Endothelial cell of umbilical vein (primary cell): ENCODE measurements around the gene PPP1CB. TPM values are rescaled to one million over a fixed set of nuclear protein-coding genes. Genes with fewer than 3 reads are reported as not detected.

ENCODE experiments used
- BruUV-seq: library from RNA; stranded (reverse); fragments of 400-500 nt; replicated peaks from 2 replicates; lab custom pipeline; 2021; lab: Mats Ljungman, UMichigan
- CTCF ChIA-PET: fragments of 300-600, 350-600 bp; sonication (Branson Sonifier 250); formaldehyde crosslinking; loops from one replicate; lab custom pipeline; 2021; ENCODE audit warnings: antibody characterized with exemption, inconsistent platforms; lab: Charles Lee
- POLR2A ChIA-PET: fragments of 300-600, 350-600 bp; sonication (Branson Sonifier 250); formaldehyde crosslinking; loops from one replicate; lab custom pipeline; 2021; ENCODE audit warnings: antibody characterized with exemption, inconsistent platforms; lab: Charles Lee
- DNase-seq: peaks from one replicate; pipeline ENCODE4 v3.0.0-alpha.2; 2011; ENCODE audit warnings: low read depth, low spot score
- FAIRE-seq: peaks from 2 replicates; lab custom pipeline; 2011; peaks lifted over from hg19 to GRCh38; lab: Jason Lieb, UNC
- H2AFZ ChIP-seq: 2 replicates; pipeline ENCODE4 v1.6.0; 2012; ENCODE audit warnings: low read depth, low read length, control low read depth, inconsistent platforms
- H3K27ac ChIP-seq: 2 replicates; pipeline ENCODE4 v1.5.1; 2011; ENCODE audit warnings: low read depth, mild to moderate bottlenecking, control low read depth, low read length, moderate library complexity; ENCODE audit not compliant: insufficient read depth
- H3K27me3 ChIP-seq, 2 experiments: 2 replicates each; pipeline versions ENCODE4 v1.6.0 to v1.6.1; 2011; ENCODE audit warnings: low read length in 2 of 2, mixed read lengths in 1 of 2; ENCODE audit not compliant: control insufficient read depth in 2 of 2, insufficient read depth in 2 of 2
- H3K36me3 ChIP-seq, 2 experiments: 2 replicates in 1 of 2; 3 replicates in 1 of 2; pipeline ENCODE4 v1.5.1; 2011; ENCODE audit warnings: low read length in 2 of 2, mild to moderate bottlenecking in 1 of 2, moderate library complexity in 1 of 2; ENCODE audit not compliant: control insufficient read depth in 2 of 2, insufficient read depth in 2 of 2; ENCODE audit errors: extremely low read depth in 1 of 2
- H3K4me1 ChIP-seq: 3 replicates; pipeline ENCODE4 v1.5.1; 2011; ENCODE audit warnings: mild to moderate bottlenecking, low read length; ENCODE audit not compliant: control insufficient read depth, insufficient read depth; ENCODE audit errors: extremely low read depth
- H3K4me2 ChIP-seq: 2 replicates; pipeline ENCODE4 v1.6.1; 2011; ENCODE audit warnings: low read length, control low read depth, mixed read lengths; ENCODE audit not compliant: insufficient read depth
- H3K4me3 ChIP-seq, 3 experiments: fragments of 200-600 bp in 1 of 3; sonication (generic), shearing (Covaris generic) in 1 of 3; replicated peaks in 1 of 3; 2 replicates each; pipeline ENCODE4 v1.5.1; 2011 to 2016; ENCODE audit warnings: control low read depth in 3 of 3, low read length in 3 of 3, mild to moderate bottlenecking in 2 of 3, inconsistent platforms in 1 of 3, low read depth in 1 of 3, moderate library complexity in 1 of 3; ENCODE audit not compliant: insufficient read depth in 1 of 3
- H3K79me2 ChIP-seq: 2 replicates; pipeline ENCODE4 v1.6.0; 2012; ENCODE audit warnings: low read length, inconsistent platforms; ENCODE audit not compliant: control insufficient read depth, insufficient read depth
- H3K9ac ChIP-seq: replicated peaks from 2 replicates; pipeline ENCODE3; 2011; ENCODE audit warnings: low read length, control low read depth; ENCODE audit not compliant: insufficient read depth; ENCODE audit errors: extremely low read depth
- H3K9me1 ChIP-seq: replicated peaks from 3 replicates; pipeline ENCODE4 v1.6.0; 2011; ENCODE audit warnings: mild to moderate bottlenecking, low read length; ENCODE audit not compliant: control insufficient read depth, insufficient read depth; ENCODE audit errors: extremely low read depth
- H3K9me3 ChIP-seq: replicated peaks from 2 replicates; pipeline ENCODE4 v1.5.1; 2012; ENCODE audit warnings: low read length, inconsistent platforms; ENCODE audit not compliant: control insufficient read depth, insufficient read depth
- H4K20me1 ChIP-seq: replicated peaks from 2 replicates; pipeline ENCODE3; 2011; ENCODE audit warnings: mild to moderate bottlenecking, low read length; ENCODE audit not compliant: control insufficient read depth, insufficient read depth; ENCODE audit errors: extremely low read depth
- CTCF ChIP-seq, 2 donors: IDR thresholded peaks; 1 replicate in 1 of 2; 2 replicates in 1 of 2; pipeline ENCODE4 v1.5.1; 2011; ENCODE audit warnings: low read length in 2 of 2, mild to moderate bottlenecking in 2 of 2, moderate library complexity in 2 of 2, control low read depth in 1 of 2, inconsistent platforms in 1 of 2, low read depth in 1 of 2; ENCODE audit not compliant: insufficient read depth in 1 of 2; ENCODE audit errors: extremely low read depth in 1 of 2
- EZH2 ChIP-seq: IDR thresholded peaks from 2 replicates; pipeline ENCODE4 v1.6.1; 2012; ENCODE audit warnings: borderline replicate concordance, low read depth, mild to moderate bottlenecking, moderate library complexity, low read length, inconsistent platforms; ENCODE audit not compliant: severe bottlenecking
- FOS ChIP-seq: IDR thresholded peaks from 2 replicates; pipeline ENCODE4 v1.6.1; 2011; ENCODE audit warnings: mild to moderate bottlenecking, low read length, moderate library complexity, borderline replicate concordance; ENCODE audit not compliant: insufficient read depth
- GATA2 ChIP-seq: IDR thresholded peaks from 2 replicates; pipeline ENCODE4 v1.7.0; 2011; ENCODE audit warnings: low read depth, mild to moderate bottlenecking, moderate library complexity, mixed read lengths, low read length; ENCODE audit not compliant: insufficient read length, insufficient read depth
- JUN ChIP-seq: IDR thresholded peaks from 2 replicates; pipeline ENCODE4 v1.6.1; 2011; ENCODE audit warnings: borderline replicate concordance, low read depth; ENCODE audit not compliant: insufficient read length, insufficient read depth
- MAX ChIP-seq: IDR thresholded peaks from 2 replicates; pipeline ENCODE4 v1.6.1; 2011; ENCODE audit not compliant: insufficient read depth, insufficient read length
- MYC ChIP-seq: IDR thresholded peaks from one replicate; pipeline ENCODE4 v1.6.1; 2011; ENCODE audit warnings: mild to moderate bottlenecking, low read depth, low read length
- POLR2A ChIP-seq: IDR thresholded peaks from 2 replicates; pipeline ENCODE4 v1.6.1; 2012; ENCODE audit warnings: low read depth, mild to moderate bottlenecking, control low read depth, low read length
- POLR2AphosphoS5 ChIP-seq: IDR thresholded peaks from 2 replicates; pipeline ENCODE4 v1.6.1; 2012; ENCODE audit warnings: low read depth, mild to moderate bottlenecking, control low read depth, low read length, moderate library complexity; ENCODE audit not compliant: insufficient read depth
- dilution Hi-C: fragments of 300-500 bp; cut with MboI; formaldehyde crosslinking; loops from one replicate; pipeline ENCODE4 v1.15.0; 2019; ENCODE audit warnings: low sequenced_read_pairs; ENCODE audit not compliant: extremely low pct_ligation_motif_present
- intact Hi-C: fragments of 100-400 bp; cut with micrococcal nuclease; formaldehyde crosslinking; loops from one replicate; pipeline ENCODE4 v1.10.0; 2022
- polyA plus RNA-seq, 4 experiments: library from polyadenylated mRNA; depleted of rRNA in 3 of 4; stranded (reverse) in 3 of 4; unstranded in 1 of 4; fragments of >200 nt; gene quantifications; 2 replicates each; pipeline versions ENCODE4 v1.2.1 to v1.2.3, GENCODE V29; 2011 to 2012; ENCODE audit warnings: missing spikeins in 1 of 4
- total RNA-seq: library from RNA; stranded (reverse); gene quantifications from 2 replicates; pipeline ENCODE4 v1.2.3, GENCODE V29; 2021

PPP1CB gene
- total and polyA plus RNA-seq, 2 donors (not counting 3 experiments of a cell fraction or from before 2014, with no cell fraction given): 29.8 to 163 TPM

GRCh38 chr2:28720345-28720744 is 31.3 kb upstream of the PPP1CB start:
- Histone ChIP-seq H3K36me3 (no peaks in the 10 kb centered on the region), H3K27me3 (no peaks in the 10 kb centered on the region), H3K4me2 (no peak overlapping the region), H4K20me1 (no peaks in the 10 kb centered on the region), H3K4me1 (peaks cover 14% of the 10 kb centered on the region), H2AFZ (no peak overlapping the region), H3K9me1 (no peaks in the 10 kb centered on the region), H3K4me3 (no peak overlapping the region), H3K27ac (no peak overlapping the region), H3K9me3 (no peaks in the 10 kb centered on the region), H3K79me2 (no peaks in the 10 kb centered on the region), H3K9ac (no peak overlapping the region)
- ChIA-PET CTCF (interaction anchor here (1.1 kb wide), 1 partner anchor 30 kb away, joined by 3 read pairs; no protein-coding TSS in a partner anchor), POLR2A (no interaction called here)
- TF ChIP-seq MAX: no peak
- no peak for TF ChIP-seq EZH2
- TF ChIP-seq CTCF (IDR thresholded peaks at IDR 0.05; ENCODE audit: extremely low read depth in 1 of 2, insufficient read depth in 1 of 2, low read depth in 1 of 2, low read length in 2 of 2): no peak
- TF ChIP-seq FOS: no peak
- TF ChIP-seq JUN: no peak
- no peak for TF ChIP-seq POLR2AphosphoS5
- TF ChIP-seq POLR2A: no peak
- no peak for TF ChIP-seq MYC
- no peak for TF ChIP-seq GATA2
- intact Hi-C loops: no loop called here
- FAIRE-seq (no peak), DNase-seq (no peak)
- dilution Hi-C loops: no loop called here
- no TSS peak for BruUV-seq
